GM19193 (cell line): ENCODE results near the gene EIF3L.

Source experiments
- POLR2A ChIP-seq: IDR thresholded peaks from 4 replicates; pipeline ENCODE4 v1.6.1; 2011; ENCODE audit not compliant: insufficient read depth, insufficient read length; ENCODE audit errors: extremely low read depth

The EIF3L gene

DNA sequence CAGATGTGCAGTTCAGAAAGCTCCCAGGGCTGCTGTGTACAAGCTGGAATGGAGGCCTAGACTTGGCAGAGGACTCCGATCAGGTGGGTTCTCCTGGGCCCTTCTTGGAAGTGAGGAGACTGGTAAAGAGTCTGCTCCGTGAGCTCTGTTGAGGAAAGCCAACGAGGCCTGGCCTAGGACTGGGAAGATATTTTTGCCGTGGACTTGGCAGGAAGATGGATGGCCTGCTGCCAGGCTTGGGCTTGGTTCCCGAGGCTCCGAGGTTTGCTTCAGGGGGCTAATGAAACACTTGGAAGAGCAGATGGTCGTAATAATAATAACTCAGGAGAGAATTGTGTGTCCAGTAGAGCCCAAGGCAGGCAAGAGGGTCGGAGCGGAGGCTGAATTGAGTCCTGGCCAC is 22.2 kb upstream of the EIF3L start:
- TF ChIP-seq POLR2A: no peak

DNA sequence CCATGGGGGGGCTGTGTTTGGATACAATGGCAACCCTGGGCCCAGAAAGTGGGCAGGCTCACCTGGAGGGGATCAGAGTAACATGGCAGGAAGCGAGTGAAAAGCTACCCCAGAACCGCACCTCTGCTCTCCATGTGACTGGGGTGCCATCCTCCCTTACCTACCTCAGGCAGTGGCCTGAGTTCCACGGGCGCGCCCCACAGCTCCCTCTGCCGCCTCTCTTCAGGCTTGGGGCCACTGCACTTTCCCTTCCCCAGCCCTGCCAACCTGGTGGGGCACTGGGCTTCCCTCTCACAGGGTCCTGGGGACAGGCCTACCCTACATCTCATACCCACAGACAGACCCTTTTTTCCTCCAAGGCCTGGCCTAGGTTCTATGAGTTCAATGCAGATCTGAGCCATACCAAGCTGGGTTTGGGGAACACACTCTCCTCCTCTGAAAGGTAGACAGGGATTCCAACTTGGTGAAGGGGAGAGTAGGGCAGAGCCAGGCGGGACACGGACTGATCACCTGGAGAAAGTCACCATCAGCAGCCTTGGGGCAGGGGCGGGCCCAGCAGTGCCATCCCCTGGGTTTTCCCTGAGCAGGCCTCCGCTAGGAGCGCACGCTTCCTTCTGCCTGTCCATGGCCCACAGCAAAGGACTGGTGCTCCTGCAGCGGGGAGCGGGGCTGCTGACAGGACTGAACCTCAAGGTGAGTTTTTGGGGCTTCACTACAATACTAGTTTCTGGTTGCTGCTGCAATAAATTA is 19.0 kb upstream of the EIF3L start:
- TF ChIP-seq POLR2A: no peak

DNA sequence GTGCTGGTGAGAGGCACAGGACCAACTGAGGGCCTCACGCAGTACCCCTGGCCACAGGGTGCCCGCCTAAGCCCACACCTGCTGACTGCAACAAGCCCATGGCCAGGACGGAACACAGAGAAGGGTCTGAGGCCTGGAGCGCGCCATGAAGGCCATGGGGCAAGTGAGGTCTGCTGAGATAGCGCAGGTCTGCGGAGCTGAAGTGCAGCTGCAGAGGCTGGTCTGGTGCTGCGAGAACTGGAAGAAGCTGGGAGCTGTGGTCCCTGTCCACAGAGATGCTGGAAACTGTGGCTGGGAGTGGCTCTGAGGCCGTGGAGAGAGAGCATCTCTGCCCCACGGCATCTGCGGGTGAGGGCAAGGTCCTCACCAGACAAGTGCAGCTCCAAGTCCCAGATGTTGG is 17.7 kb upstream of the EIF3L start:
- no peak for TF ChIP-seq POLR2A

DNA sequence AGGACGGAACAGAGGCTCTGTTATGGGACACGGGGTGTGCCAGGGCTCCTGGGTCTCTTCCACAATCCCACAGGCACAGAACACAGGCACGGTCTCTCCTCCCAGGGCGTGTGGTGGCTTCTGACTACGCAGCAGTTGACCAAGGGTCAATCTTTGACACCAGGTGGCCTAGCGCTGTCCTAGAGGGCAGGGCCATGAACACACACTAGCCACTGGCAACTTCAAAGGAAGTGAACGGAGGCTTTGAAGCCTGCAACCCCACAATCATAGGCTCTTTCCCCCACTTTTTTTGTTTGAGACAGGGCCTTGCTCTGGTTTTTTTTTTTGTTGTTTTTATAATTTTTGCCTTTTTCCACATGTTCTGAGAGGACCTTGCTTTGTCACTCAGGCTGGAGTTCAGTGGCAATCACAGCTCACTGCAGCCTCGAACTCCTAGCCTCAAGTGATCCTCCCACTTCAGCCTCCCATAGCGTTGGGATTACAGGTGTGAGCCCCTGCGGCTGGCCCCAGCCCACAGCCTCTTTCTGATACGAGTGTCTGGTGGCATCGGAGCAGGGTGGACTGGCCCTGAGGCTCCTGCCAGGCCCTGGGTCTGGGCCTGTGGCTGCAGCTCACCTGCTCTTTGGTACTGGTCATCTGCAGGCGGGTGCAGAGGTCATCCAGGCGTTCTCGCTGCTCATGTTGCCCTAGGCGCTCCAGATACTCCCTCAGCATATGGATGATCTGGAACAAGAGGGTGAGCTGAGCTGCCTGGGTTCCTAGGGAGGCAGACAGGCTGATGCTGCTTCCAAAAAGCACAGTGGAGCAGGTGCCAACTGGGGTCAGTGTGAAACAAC is 17.0 kb upstream of the EIF3L start:
- no peak for TF ChIP-seq POLR2A

- no peak for TF ChIP-seq POLR2A
Measured at GRCh38 chr22:37842015-37842793, 7.0 kb upstream of the EIF3L start.

DNA sequence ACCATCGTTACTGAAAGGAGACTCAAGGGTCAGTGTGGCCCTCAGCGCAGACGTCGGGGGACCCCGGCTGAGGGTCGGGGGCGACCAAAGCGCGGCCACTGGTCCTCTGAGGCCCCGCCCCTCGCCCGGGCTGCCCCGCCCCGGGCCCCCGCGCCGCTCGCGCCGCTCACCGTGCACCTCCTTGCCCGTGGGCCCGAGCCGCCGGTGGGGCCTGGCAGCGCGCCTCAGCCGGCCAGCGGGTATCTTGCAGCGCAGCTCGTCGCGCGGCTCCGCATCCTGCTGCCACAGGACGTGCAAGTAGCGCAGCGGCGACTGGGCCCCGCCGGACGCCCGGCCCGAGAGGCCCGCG is 5.5 kb upstream of the EIF3L start:
- no peak for TF ChIP-seq POLR2A

- no peak for TF ChIP-seq POLR2A
Measured at GRCh38 chr22:37844904-37845329, 4.3 kb upstream of the EIF3L start.

GRCh38 chr22:37846433-37846832 is 2.8 kb upstream of the EIF3L start:
- TF ChIP-seq POLR2A: no peak

DNA sequence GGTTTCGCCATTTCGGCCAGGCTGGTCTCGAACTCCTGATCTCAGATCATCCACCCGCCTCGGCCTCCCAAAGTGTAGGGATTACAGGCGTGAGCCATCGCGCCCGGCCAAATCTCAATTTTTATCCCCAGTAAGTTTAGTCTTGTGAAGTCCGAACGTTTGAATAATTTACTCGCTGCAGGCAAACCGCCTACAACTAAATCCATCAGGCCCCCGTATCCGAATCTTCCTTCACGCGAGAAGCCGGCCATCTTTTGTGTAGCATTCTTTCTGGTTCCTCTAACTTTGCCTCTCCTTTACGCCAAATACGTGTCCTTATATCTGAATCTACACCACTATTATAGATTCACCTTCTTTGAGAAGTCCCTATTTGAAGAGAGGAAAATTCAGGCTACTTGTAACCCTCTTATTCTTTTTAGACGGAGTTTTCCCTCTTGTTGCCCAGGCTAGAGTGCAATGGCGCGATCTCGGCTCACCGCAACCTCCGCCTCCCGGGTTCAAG is 581 bp upstream of the EIF3L start:
- no peak for TF ChIP-seq POLR2A

- TF ChIP-seq POLR2A: no peak
Measured at GRCh38 chr22:37850801-37851200, 1.6 kb downstream of the EIF3L start.

DNA sequence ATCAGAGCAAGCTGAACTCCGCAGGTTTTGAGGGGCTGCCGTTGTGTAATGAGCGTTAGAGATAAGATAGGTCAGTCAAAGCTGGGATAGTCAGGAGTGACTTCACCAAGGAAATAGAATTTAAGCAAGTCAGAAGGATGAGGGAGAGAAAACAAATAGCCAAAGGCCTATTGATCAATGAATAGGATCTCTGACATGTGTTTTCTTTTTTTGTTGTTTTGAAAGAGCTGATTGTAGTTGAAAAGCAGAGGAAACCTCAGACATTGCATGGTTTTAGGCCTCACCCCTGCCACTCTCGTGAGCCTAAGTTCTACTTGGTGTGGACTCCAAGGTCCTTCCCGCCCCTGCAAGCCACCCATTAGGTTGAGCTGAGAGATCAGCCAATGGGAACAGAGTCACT is 3.2 kb downstream of the EIF3L start:
- TF ChIP-seq POLR2A: no peak

- no peak for TF ChIP-seq POLR2A
Measured at GRCh38 chr22:37854946-37855345, 5.7 kb downstream of the EIF3L start.

DNA sequence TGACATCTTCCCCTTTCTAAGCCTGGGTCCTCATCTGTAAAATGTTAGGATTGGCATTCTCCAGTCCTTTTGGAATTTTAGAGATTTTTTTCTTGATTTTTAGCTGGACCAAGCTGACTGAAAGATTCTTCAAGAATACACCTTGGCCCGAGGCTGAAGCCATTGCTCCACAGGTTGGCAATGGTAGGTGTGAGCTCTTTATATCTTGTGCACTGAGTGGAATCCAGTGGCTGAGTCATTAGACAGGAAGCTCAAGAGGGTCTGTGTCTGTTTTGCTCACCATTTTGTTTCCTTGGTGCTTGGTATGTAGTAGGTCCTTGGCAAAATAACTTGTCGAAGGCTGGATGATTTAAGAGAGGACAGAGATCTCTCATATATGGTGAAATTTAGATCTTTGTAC is 6.2 kb downstream of the EIF3L start:
- no peak for TF ChIP-seq POLR2A

GRCh38 chr22:37860796-37861421 is 11.7 kb downstream of the EIF3L start:
- no peak for TF ChIP-seq POLR2A

- TF ChIP-seq POLR2A: no peak
Measured at GRCh38 chr22:37862570-37863325, 13.5 kb downstream of the EIF3L start.

DNA sequence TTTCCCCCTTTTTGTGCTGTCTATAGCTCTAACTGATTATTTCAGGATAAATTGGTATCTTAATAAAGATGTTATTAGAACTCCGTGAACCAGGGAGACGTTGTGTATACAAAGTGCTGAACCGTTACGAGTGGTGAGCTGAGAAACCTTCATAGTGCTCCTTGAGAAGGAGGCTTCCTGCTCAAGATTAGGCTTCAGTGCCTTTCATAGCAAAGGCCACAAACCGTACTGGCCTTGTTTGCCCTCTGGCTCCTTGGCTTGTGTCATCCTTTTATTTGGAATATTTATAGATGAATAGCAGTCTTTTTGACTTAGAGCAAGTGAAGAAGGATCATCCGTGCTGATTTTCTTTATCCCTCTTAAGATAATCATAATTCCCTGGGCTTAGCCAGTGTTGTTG is 16.3 kb downstream of the EIF3L start:
- TF ChIP-seq POLR2A: no peak
